SK-N-MC (cell line): ENCODE measurements around the gene SREK1IP1.
A peak's percentile ranks its signal among the peaks of the same experiment; 100 is the strongest.

Experiments used
- DNase-seq: peaks from one replicate; pipeline ENCODE4 v3.0.0-alpha.2; 2011; ENCODE audit warnings: low read depth, low spot score
- H3K27ac ChIP-seq: fragments of 200-600 bp; sonication (generic); 2 replicates; pipeline ENCODE4 v1.5.1; 2016; ENCODE audit warnings: mixed run types
- H3K36me3 ChIP-seq: fragments of 200-600 bp; sonication (generic); 2 replicates; pipeline ENCODE4 v1.6.1; 2017; ENCODE audit warnings: antibody characterized with exemption, low read length, mixed read lengths; ENCODE audit not compliant: insufficient read depth
- H3K4me3 ChIP-seq: fragments of 200-600 bp; sonication (generic); 2 replicates; pipeline ENCODE4 v1.5.1; 2016
- H3K9ac ChIP-seq: fragments of 200-600 bp; sonication (generic); 2 replicates; pipeline ENCODE4 v1.8.0; 2017; ENCODE audit warnings: mixed run types, mixed read lengths; ENCODE audit not compliant: insufficient read length
- H3K9me3 ChIP-seq: fragments of 200-600 bp; sonication (generic); 2 replicates; pipeline ENCODE4 v1.6.1; 2017; ENCODE audit warnings: low read depth, mild to moderate bottlenecking, antibody characterized with exemption, low read length, moderate library complexity, mixed read lengths
- EZH2 ChIP-seq: fragments of 200-600 bp; sonication (generic); IDR thresholded peaks from one replicate; pipeline ENCODE4 v1.6.1; 2017; ENCODE audit warnings: antibody characterized with exemption
- FOXP2 ChIP-seq: optimal IDR thresholded peaks from 2 replicates; pipeline ENCODE3; 2011; ENCODE audit warnings: mild to moderate bottlenecking, moderate library complexity; ENCODE audit not compliant: insufficient read depth; ENCODE audit errors: extremely low read length, control extremely low read depth
- POLR2AphosphoS5 ChIP-seq: IDR thresholded peaks from 2 replicates; pipeline ENCODE4 v1.6.1; 2012; ENCODE audit warnings: mild to moderate bottlenecking, low read depth, low read length, borderline replicate concordance

Gene SREK1IP1

GRCh38 chr5:64769855-64770254, 1.4 kb upstream of the SREK1IP1 start:
- DNase-seq, result no peak
- H3K9ac ChIP-seq, result peak overlapping the region; percentile 99

GRCh38 chr5:64767959-64768357, 533 bp downstream of the SREK1IP1 start:
- Histone ChIP-seq H3K27ac (peak overlapping the region; percentile 98), H3K9ac (peak overlapping the region; percentile 99), H3K4me3 (peak overlapping the region; percentile 92), H3K9me3 (no peaks in the 10 kb centered on the region), H3K36me3 (peaks cover 39% of the 10 kb centered on the region)
- no peak for DNase-seq
- TF ChIP-seq POLR2AphosphoS5, result no peak
- no peak for TF ChIP-seq FOXP2
- TF ChIP-seq EZH2, result no peak

More at GRCh38 chr5:64769855-64770254, 1.4 kb upstream of the SREK1IP1 start:
- no peak for TF ChIP-seq EZH2
- TF ChIP-seq FOXP2, result no peak
- Histone ChIP-seq H3K27ac (no peak overlapping the region), H3K4me3 (peak overlapping the region; percentile 92), H3K36me3 (peaks cover 23% of the 10 kb centered on the region), H3K9me3 (no peaks in the 10 kb centered on the region)

GRCh38 chr5:64766941-64767340, 1.6 kb downstream of the SREK1IP1 start:
- DNase-seq, result no peak
- Histone ChIP-seq H3K36me3 (peaks cover 39% of the 10 kb centered on the region), H3K27ac (no peak overlapping the region), H3K9ac (peak overlapping the region; percentile 99), H3K9me3 (no peaks in the 10 kb centered on the region), H3K4me3 (peak overlapping the region; percentile 92)
- no peak for TF ChIP-seq POLR2AphosphoS5
- no peak for TF ChIP-seq EZH2
- TF ChIP-seq FOXP2, result no peak

- H3K4me3 ChIP-seq, result no peak overlapping the region
- H3K27ac ChIP-seq, result no peak overlapping the region
- DNase-seq, result no peak
- TF ChIP-seq POLR2AphosphoS5 (no peak), EZH2 (no peak), FOXP2 (no peak)
- peaks cover 43% of the 10 kb centered on the region for H3K36me3 ChIP-seq
- no peaks in the 10 kb centered on the region for H3K9me3 ChIP-seq
- no peak overlapping the region for H3K9ac ChIP-seq
Observed at GRCh38 chr5:64765804-64766504, 2.5 kb downstream of the SREK1IP1 start.

- peaks cover 49% of the 10 kb centered on the region for H3K36me3 ChIP-seq
- DNase-seq, result no peak
- no peak overlapping the region for H3K4me3 ChIP-seq
- no peak overlapping the region for H3K27ac ChIP-seq
- no peak overlapping the region for H3K9ac ChIP-seq
- no peaks in the 10 kb centered on the region for H3K9me3 ChIP-seq
- TF ChIP-seq POLR2AphosphoS5, result no peak
- TF ChIP-seq EZH2, result no peak
- TF ChIP-seq FOXP2, result no peak
Observed at GRCh38 chr5:64763948-64764503, 4.5 kb downstream of the SREK1IP1 start.

- Histone ChIP-seq H3K9ac (no peak overlapping the region), H3K9me3 (no peaks in the 10 kb centered on the region), H3K4me3 (no peak overlapping the region), H3K36me3 (peaks cover 50% of the 10 kb centered on the region), H3K27ac (no peak overlapping the region)
- DNase-seq, result no peak
- no peak for TF ChIP-seq EZH2
- no peak for TF ChIP-seq POLR2AphosphoS5
- TF ChIP-seq FOXP2, result no peak
Observed at GRCh38 chr5:64759960-64760660, 8.4 kb downstream of the SREK1IP1 start.

GRCh38 chr5:64758901-64759300, 9.6 kb downstream of the SREK1IP1 start:
- Histone ChIP-seq H3K27ac (no peak overlapping the region), H3K9ac (no peak overlapping the region), H3K9me3 (no peaks in the 10 kb centered on the region), H3K4me3 (no peak overlapping the region), H3K36me3 (peaks cover 44% of the 10 kb centered on the region)
- DNase-seq, result no peak
- TF ChIP-seq POLR2AphosphoS5 (no peak), FOXP2 (no peak), EZH2 (no peak)

GRCh38 chr5:64754066-64754465, 14.4 kb downstream of the SREK1IP1 start:
- no peak for TF ChIP-seq FOXP2
- no peak for TF ChIP-seq EZH2
- TF ChIP-seq POLR2AphosphoS5, result no peak
- Histone ChIP-seq H3K9ac (no peak overlapping the region), H3K4me3 (no peak overlapping the region), H3K36me3 (peaks cover 36% of the 10 kb centered on the region), H3K9me3 (no peaks in the 10 kb centered on the region), H3K27ac (no peak overlapping the region)
- no peak for DNase-seq
